ENCODE data around the gene BACE1.

The BACE1 gene

GRCh38 chr11:117334896-117335295, 18.8 kb upstream of the BACE1 start:
- peaks cover 15% of the 10 kb centered on the region for H3K36me3 ChIP-seq (ENCODE audit: control insufficient read depth, low read length)
- H3K79me2 ChIP-seq (ENCODE audit: control insufficient read depth, low read length), result no peaks in the 10 kb centered on the region
- H3K27me3 ChIP-seq (ENCODE audit: control insufficient read depth, low read length), result no peaks in the 10 kb centered on the region
- no peaks in the 10 kb centered on the region for H3F3A ChIP-seq (ENCODE audit: control insufficient read depth, insufficient read depth)
- no peaks in the 10 kb centered on the region for H3K9me2 ChIP-seq (replicated peaks; ENCODE audit: control insufficient read depth, low read length)
- TF ChIP-seq, protein P1, sequence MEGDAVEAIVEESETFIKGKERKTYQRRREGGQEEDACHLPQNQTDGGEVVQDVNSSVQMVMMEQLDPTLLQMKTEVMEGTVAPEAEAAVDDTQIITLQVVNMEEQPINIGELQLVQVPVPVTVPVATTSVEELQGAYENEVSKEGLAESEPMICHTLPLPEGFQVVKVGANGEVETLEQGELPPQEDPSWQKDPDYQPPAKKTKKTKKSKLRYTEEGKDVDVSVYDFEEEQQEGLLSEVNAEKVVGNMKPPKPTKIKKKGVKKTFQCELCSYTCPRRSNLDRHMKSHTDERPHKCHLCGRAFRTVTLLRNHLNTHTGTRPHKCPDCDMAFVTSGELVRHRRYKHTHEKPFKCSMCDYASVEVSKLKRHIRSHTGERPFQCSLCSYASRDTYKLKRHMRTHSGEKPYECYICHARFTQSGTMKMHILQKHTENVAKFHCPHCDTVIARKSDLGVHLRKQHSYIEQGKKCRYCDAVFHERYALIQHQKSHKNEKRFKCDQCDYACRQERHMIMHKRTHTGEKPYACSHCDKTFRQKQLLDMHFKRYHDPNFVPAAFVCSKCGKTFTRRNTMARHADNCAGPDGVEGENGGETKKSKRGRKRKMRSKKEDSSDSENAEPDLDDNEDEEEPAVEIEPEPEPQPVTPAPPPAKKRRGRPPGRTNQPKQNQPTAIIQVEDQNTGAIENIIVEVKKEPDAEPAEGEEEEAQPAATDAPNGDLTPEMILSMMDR (IDR thresholded peaks at IDR 0.05; ENCODE audit: low read depth, low read length, poor library complexity, severe bottlenecking), result no peak
- TF ChIP-seq EZH2phosphoT487 (IDR thresholded peaks at IDR 0.05; ENCODE audit: borderline replicate concordance, low read length), result no peak
- H3K27ac ChIP-seq (ENCODE audit: low read depth, low read length), result no peak overlapping the region
- H3K4me2 ChIP-seq (ENCODE audit: low read length), result no peak overlapping the region
- no peaks in the 10 kb centered on the region for H4K20me1 ChIP-seq (ENCODE audit: control insufficient read depth, insufficient read depth, low read depth, low read length)
- H3K9me3 ChIP-seq (ENCODE audit: control insufficient read depth, insufficient read depth, low read length), result no peaks in the 10 kb centered on the region
- H3K4me1 ChIP-seq (ENCODE audit: control insufficient read depth, low read length), result peaks cover 2% of the 10 kb centered on the region
- no peak overlapping the region for H3K4me3 ChIP-seq (ENCODE audit: low read length)

DNA sequence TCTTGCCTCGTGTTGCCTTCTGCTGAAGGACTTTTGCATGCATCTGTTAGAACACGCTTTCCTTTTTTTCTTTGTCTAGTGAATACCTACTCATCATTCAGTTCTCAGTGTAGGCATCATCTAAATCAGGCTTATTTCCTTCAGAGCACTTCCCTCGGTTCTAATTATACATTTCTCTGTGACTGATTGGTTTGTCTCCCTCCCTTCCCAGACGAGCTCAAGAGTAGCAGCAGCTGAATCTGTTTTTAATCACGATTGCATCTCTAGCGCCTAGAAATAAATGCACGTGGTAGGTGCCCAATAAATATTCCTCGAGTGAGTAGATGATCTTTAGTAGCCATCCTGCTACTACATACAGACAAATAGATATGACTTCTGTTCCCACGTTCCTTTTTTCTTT, 17.9 kb upstream of the BACE1 start:
- TF ChIP-seq, protein P1 (IDR thresholded peaks at IDR 0.05; ENCODE audit: low read depth, low read length, poor library complexity, severe bottlenecking), result no peak
- no peak for TF ChIP-seq EZH2phosphoT487 (IDR thresholded peaks at IDR 0.05; ENCODE audit: borderline replicate concordance, low read length)
- Histone ChIP-seq H3K4me2 (ENCODE audit: low read length) (no peak overlapping the region), H3K4me1 (ENCODE audit: control insufficient read depth, low read length) (peaks cover 12% of the 10 kb centered on the region), H3K27me3 (ENCODE audit: control insufficient read depth, low read length) (no peaks in the 10 kb centered on the region), H3K36me3 (ENCODE audit: control insufficient read depth, low read length) (peaks cover 10% of the 10 kb centered on the region), H3K79me2 (ENCODE audit: control insufficient read depth, low read length) (peaks cover 6% of the 10 kb centered on the region), H4K20me1 (ENCODE audit: control insufficient read depth, insufficient read depth, low read depth, low read length) (no peaks in the 10 kb centered on the region), H3K9me3 (ENCODE audit: control insufficient read depth, insufficient read depth, low read length) (no peaks in the 10 kb centered on the region), H3K27ac (ENCODE audit: low read depth, low read length) (no peak overlapping the region), H3K4me3 (ENCODE audit: low read length) (no peak overlapping the region), H3F3A (ENCODE audit: control insufficient read depth, insufficient read depth) (no peaks in the 10 kb centered on the region), H3K9me2 (replicated peaks; ENCODE audit: control insufficient read depth, low read length) (no peaks in the 10 kb centered on the region)

DNA sequence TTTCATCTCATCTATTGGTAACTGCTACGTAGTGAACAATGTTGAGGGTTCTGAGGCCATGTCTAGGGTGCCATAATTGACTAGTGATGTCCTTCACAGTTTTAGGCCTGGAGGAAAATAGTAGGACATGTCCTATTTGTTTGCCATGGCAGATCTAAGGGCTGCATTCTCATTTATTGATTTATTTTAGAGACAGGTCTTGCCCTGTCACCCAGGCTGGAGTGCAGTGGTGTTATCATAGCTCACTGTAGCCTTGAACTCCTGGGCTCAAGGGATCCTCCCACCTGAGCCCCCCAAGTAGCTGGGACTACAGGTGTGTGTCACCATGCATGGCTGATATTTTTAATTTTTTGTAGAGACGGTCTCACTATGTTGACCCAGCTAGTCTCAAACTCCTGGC, 16.8 kb upstream of the BACE1 start:
- Histone ChIP-seq H3K27me3 (ENCODE audit: control insufficient read depth, low read length) (no peaks in the 10 kb centered on the region), H3K36me3 (ENCODE audit: control insufficient read depth, low read length) (0 out of 2 replicates have a peak, but pooled peaks cover 3% of the 10 kb centered on the region), H3K9me3 (ENCODE audit: control insufficient read depth, insufficient read depth, low read length) (no peaks in the 10 kb centered on the region), H3F3A (ENCODE audit: control insufficient read depth, insufficient read depth) (no peaks in the 10 kb centered on the region), H3K4me1 (ENCODE audit: control insufficient read depth, low read length) (peaks cover 17% of the 10 kb centered on the region), H3K4me3 (ENCODE audit: low read length) (no peak overlapping the region), H3K79me2 (ENCODE audit: control insufficient read depth, low read length) (peaks cover 13% of the 10 kb centered on the region), H3K9me2 (replicated peaks; ENCODE audit: control insufficient read depth, low read length) (no peaks in the 10 kb centered on the region), H4K20me1 (ENCODE audit: control insufficient read depth, insufficient read depth, low read depth, low read length) (no peaks in the 10 kb centered on the region), H3K27ac (ENCODE audit: low read depth, low read length) (no peak overlapping the region), H3K4me2 (ENCODE audit: low read length) (no peak overlapping the region)
- TF ChIP-seq EZH2phosphoT487 (IDR thresholded peaks at IDR 0.05; ENCODE audit: borderline replicate concordance, low read length), result no peak
- TF ChIP-seq, protein P1 (IDR thresholded peaks at IDR 0.05; ENCODE audit: low read depth, low read length, poor library complexity, severe bottlenecking), result no peak

All from DOHH2 (cell line).